Neuronal stem cell (in vitro differentiated cells): ENCODE results near the gene CNOT3.
"Not testable (repeated sequence)": the region's sequence is repeated elsewhere in the genome, so short reads cannot be mapped to it uniquely, and the experiment has no call there.

Source experiments
- DNase-seq: peaks from one replicate; pipeline ENCODE4 v3.0.0-alpha.2; 2013; ENCODE audit warnings: low spot score
- H2AFZ ChIP-seq: one replicate; pipeline ENCODE4 v1.6.1; 2013; ENCODE audit warnings: mild to moderate bottlenecking, low read length, inconsistent platforms
- H2AK5ac ChIP-seq: 2 replicates; pipeline ENCODE4 v1.6.1; 2013; ENCODE audit warnings: low read depth, mild to moderate bottlenecking, inconsistent platforms, low read length, moderate library complexity, mixed read lengths
- H2BK120ac ChIP-seq: 2 replicates; pipeline ENCODE4 v1.6.1; 2013; ENCODE audit warnings: low read depth, mild to moderate bottlenecking, inconsistent platforms, low read length, moderate library complexity, mixed read lengths
- H2BK12ac ChIP-seq: one replicate; pipeline ENCODE4 v1.6.1; 2013; ENCODE audit warnings: low read length, inconsistent platforms
- H2BK15ac ChIP-seq: 2 replicates; pipeline ENCODE4 v1.6.1; 2013; ENCODE audit warnings: mild to moderate bottlenecking, low read length, inconsistent platforms, mixed read lengths
- H2BK5ac ChIP-seq: one replicate; pipeline ENCODE4 v1.6.1; 2013; ENCODE audit warnings: inconsistent platforms, mild to moderate bottlenecking, low read length, moderate library complexity
- H3K14ac ChIP-seq: one replicate; pipeline ENCODE4 v1.6.1; 2013; ENCODE audit warnings: low read length, inconsistent platforms
- H3K18ac ChIP-seq: 2 replicates; pipeline ENCODE4 v1.6.1; 2013; ENCODE audit warnings: low read length, inconsistent platforms
- H3K23ac ChIP-seq: 2 replicates; pipeline ENCODE4 v1.6.1; 2013; ENCODE audit warnings: low read depth, mild to moderate bottlenecking, mixed read lengths, low read length, inconsistent platforms; ENCODE audit not compliant: poor library complexity
- H3K27ac ChIP-seq: replicated peaks from 3 replicates; pipeline ENCODE4 v1.5.1; 2013; ENCODE audit warnings: low read length, inconsistent platforms
- H3K27me3 ChIP-seq, 3 experiments: 2 replicates each; pipeline ENCODE4 v1.6.1; 2013; ENCODE audit warnings: low read length in 3 of 3, mild to moderate bottlenecking in 2 of 3, inconsistent platforms in 1 of 3, low read depth in 1 of 3, mixed read lengths in 1 of 3, moderate library complexity in 1 of 3; ENCODE audit not compliant: control insufficient read depth in 3 of 3, insufficient read depth in 3 of 3
- H3K36me3 ChIP-seq, 2 donors: replicated peaks in 1 of 2; 2 replicates each; pipeline ENCODE4 v1.6.1; 2013; ENCODE audit warnings: low read length in 2 of 2; ENCODE audit not compliant: control insufficient read depth in 2 of 2, insufficient read depth in 2 of 2
- H3K4ac ChIP-seq: 2 replicates; pipeline ENCODE4 v1.6.1; 2013; ENCODE audit warnings: inconsistent platforms, mild to moderate bottlenecking, low read length, moderate library complexity
- H3K4me1 ChIP-seq, 2 donors: 1 replicate in 1 of 2; 2 replicates in 1 of 2; pipeline ENCODE4 v1.6.1; 2013; ENCODE audit warnings: low read length in 2 of 2, low read depth in 1 of 2; ENCODE audit not compliant: control insufficient read depth in 2 of 2, insufficient read depth in 1 of 2
- H3K4me2 ChIP-seq: one replicate; pipeline ENCODE4 v1.6.1; 2013; ENCODE audit warnings: mild to moderate bottlenecking, low read length, inconsistent platforms; ENCODE audit not compliant: insufficient read depth, poor library complexity, severe bottlenecking
- H3K4me3 ChIP-seq, 2 donors: 2 replicates each; pipeline ENCODE4 v1.5.1; 2013; ENCODE audit warnings: low read length in 2 of 2, mild to moderate bottlenecking in 2 of 2, inconsistent platforms in 1 of 2, moderate library complexity in 1 of 2
- H3K79me1 ChIP-seq: one replicate; pipeline ENCODE4 v1.6.1; 2013; ENCODE audit warnings: low read depth, mild to moderate bottlenecking, inconsistent platforms, low read length, moderate library complexity
- H3K9ac ChIP-seq: one replicate; pipeline ENCODE4 v1.6.1; 2013; ENCODE audit warnings: mild to moderate bottlenecking, low read depth, low read length, inconsistent platforms; ENCODE audit not compliant: poor library complexity
- H3K9me3 ChIP-seq, 2 donors: replicated peaks in 1 of 2; 2 replicates each; pipeline versions ENCODE3 to v1.6.1; 2013; ENCODE audit warnings: low read length in 2 of 2, mild to moderate bottlenecking in 2 of 2, inconsistent platforms in 1 of 2, low read depth in 1 of 2, mixed read lengths in 1 of 2, moderate library complexity in 1 of 2; ENCODE audit not compliant: control insufficient read depth in 2 of 2, insufficient read depth in 1 of 2
- H4K8ac ChIP-seq: one replicate; pipeline ENCODE4 v1.6.1; 2013; ENCODE audit warnings: low read depth, mild to moderate bottlenecking, inconsistent platforms, low read length, moderate library complexity
- H4K91ac ChIP-seq: one replicate; pipeline ENCODE4 v1.6.1; 2013; ENCODE audit warnings: low read length, low read depth, mild to moderate bottlenecking, inconsistent platforms; ENCODE audit not compliant: poor library complexity
- WGBS, 2 donors: extraction: QIAGEN DNeasy Blood & Tissue Kit; methylation state at CpG; one replicate each; pipeline ENCODE4 v1.1.7; 2013; ENCODE audit warnings: missing lambda C conversion rate in 2 of 2, mixed read lengths in 1 of 2; ENCODE audit not compliant: insufficient read length in 2 of 2, insufficient replicate concordance in 1 of 2; ENCODE audit errors: extremely low coverage in 2 of 2; 5-methylcytosine and 5-hydroxymethylcytosine counted together

Gene CNOT3

GRCh38 chr19:54095859-54096616 is 41.5 kb upstream of the CNOT3 start:
- H3K9me3 ChIP-seq, H3K79me1 ChIP-seq, H3K4me1 ChIP-seq, H3K27ac ChIP-seq, DNase-seq, H2BK5ac ChIP-seq, H3K36me3 ChIP-seq: not testable (repeated sequence)
- H3K27me3 ChIP-seq = peaks cover 0 to 23% (median 21%) of the 10 kb centered on the region in 3 experiments
- peak overlapping the region; percentile 98 for H2BK15ac ChIP-seq
- peak overlapping the region; percentile 84 for H3K9ac ChIP-seq
- no CpG with 5 or more reads among the region's 46 CpGs for WGBS, 2 donors
- peak overlapping the region; percentile 82 for H3K14ac ChIP-seq
- H3K18ac ChIP-seq = peak overlapping the region; percentile 99
- H2BK120ac ChIP-seq = peak overlapping the region; percentile 93
- H3K4me3 ChIP-seq = peak overlapping the region; percentile 32 to 78
- peak overlapping the region; percentile 96 for H3K23ac ChIP-seq
- peak overlapping the region; percentile 73 for H3K4me2 ChIP-seq
- peak overlapping the region; percentile 97 for H2AFZ ChIP-seq
- peak overlapping the region; percentile 37 for H3K4ac ChIP-seq
- peak overlapping the region; percentile 30 for H2BK12ac ChIP-seq
- H4K8ac ChIP-seq = peak overlapping the region; percentile 92
- H2AK5ac ChIP-seq = peak overlapping the region; percentile 20
- peak overlapping the region; percentile 99 for H4K91ac ChIP-seq

DNA sequence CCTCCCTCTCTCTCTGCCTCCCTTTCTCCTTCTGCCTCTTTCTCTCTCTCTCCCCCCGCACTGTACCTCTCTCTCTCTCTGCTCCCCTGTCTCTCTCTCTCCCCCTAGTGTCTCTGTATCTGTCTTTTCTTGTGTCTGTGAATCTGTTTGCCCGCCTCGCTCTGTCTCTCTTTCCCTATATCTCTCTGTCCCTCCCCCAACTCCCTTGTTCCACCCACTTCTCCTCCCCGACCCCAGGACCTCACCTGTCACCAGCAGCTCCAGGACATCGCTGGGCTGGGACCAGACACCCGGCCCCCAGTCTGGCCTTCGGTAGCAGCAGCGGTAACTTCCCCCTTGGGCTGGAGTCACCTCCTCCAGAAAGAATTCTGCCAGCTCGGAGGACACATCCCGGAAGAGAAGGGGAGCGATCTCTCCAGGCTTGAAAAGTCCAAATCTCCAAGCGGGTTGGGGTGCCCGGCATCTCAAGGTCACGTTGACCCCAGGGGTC is 40.9 kb upstream of the CNOT3 start:
- WGBS, 2 donors = no CpG with 5 or more reads among the region's 14 CpGs
- no peak for DNase-seq

GRCh38 chr19:54099190-54099902 is 38.2 kb upstream of the CNOT3 start:
- no peaks in the 10 kb centered on the region for H3K36me3 ChIP-seq
- peaks cover 0 to 23% (median 21%) of the 10 kb centered on the region in 3 experiments for H3K27me3 ChIP-seq
- H2BK12ac ChIP-seq = no peak overlapping the region
- no peak overlapping the region for H3K4me2 ChIP-seq
- H2AK5ac ChIP-seq = no peak overlapping the region
- no peak overlapping the region for H2BK120ac ChIP-seq
- no peak overlapping the region for H3K9ac ChIP-seq
- peaks cover 0 to 2% of the 10 kb centered on the region in 2 donors for H3K9me3 ChIP-seq
- H3K4me1 ChIP-seq = peaks cover 4 to 7% of the 10 kb centered on the region in 2 donors
- H3K14ac ChIP-seq = no peak overlapping the region
- no peak overlapping the region for H2BK5ac ChIP-seq
- no peak overlapping the region for H3K18ac ChIP-seq
- H2AFZ ChIP-seq = no peak overlapping the region
- no peak overlapping the region for H4K91ac ChIP-seq
- no peak overlapping the region for H4K8ac ChIP-seq
- no peak overlapping the region for H3K4me3 ChIP-seq
- H2BK15ac ChIP-seq = no peak overlapping the region
- H3K79me1 ChIP-seq = peaks cover 4% of the 10 kb centered on the region
- no peak for DNase-seq
- no peak overlapping the region for H3K4ac ChIP-seq
- H3K27ac ChIP-seq = no peak overlapping the region
- no peak overlapping the region for H3K23ac ChIP-seq
- no CpG with 5 or more reads among the region's 12 CpGs for WGBS, 2 donors

More for the DNA sequence above, 40.9 kb upstream of the CNOT3 start:
- no peak overlapping the region for H3K14ac ChIP-seq
- H3K4ac ChIP-seq = no peak overlapping the region
- H2BK15ac ChIP-seq = peak overlapping the region; percentile 13
- no peak overlapping the region for H2AK5ac ChIP-seq
- no peak overlapping the region for H4K8ac ChIP-seq
- H2BK5ac ChIP-seq = no peak overlapping the region
- H3K27me3 ChIP-seq = peaks cover 0 to 23% (median 21%) of the 10 kb centered on the region in 3 experiments
- peaks cover 2 to 4% of the 10 kb centered on the region in 2 donors for H3K9me3 ChIP-seq
- no peaks in the 10 kb centered on the region for H3K36me3 ChIP-seq
- no peaks in the 10 kb centered on the region for H3K79me1 ChIP-seq
- H3K18ac ChIP-seq = no peak overlapping the region
- H2BK120ac ChIP-seq = no peak overlapping the region
- H3K23ac ChIP-seq = peak overlapping the region; percentile 60
- H3K4me2 ChIP-seq = peak overlapping the region; percentile 49
- peak overlapping the region; percentile 83 for H3K9ac ChIP-seq
- no peak overlapping the region for H2BK12ac ChIP-seq
- peaks cover 4 to 5% of the 10 kb centered on the region in 2 donors for H3K4me1 ChIP-seq
- no peak overlapping the region for H4K91ac ChIP-seq
- peak overlapping the region in 1 of 2 donors; percentile 56 for H3K4me3 ChIP-seq
- no peak overlapping the region for H3K27ac ChIP-seq
- H2AFZ ChIP-seq = peak overlapping the region; percentile 97

DNA sequence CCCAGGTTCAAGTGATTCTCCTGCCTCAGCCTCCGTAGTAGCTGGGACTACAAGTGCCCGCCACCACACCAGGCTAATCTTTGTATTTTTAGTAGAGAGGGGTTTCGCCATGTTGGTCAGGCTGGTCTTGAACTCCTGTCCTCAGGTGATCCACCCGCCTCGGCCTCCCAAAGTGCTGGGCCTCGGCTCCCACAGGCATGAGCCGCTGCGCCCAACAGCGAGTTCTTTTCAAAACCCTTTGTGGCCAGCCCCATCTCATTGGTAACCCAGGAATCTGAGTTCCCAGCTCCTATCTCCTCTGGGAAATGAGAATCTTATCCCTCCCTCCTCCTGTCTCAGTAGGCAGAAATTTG is 37.7 kb upstream of the CNOT3 start:
- H3K18ac ChIP-seq, H2AK5ac ChIP-seq, H4K8ac ChIP-seq, H3K9ac ChIP-seq, H3K79me1 ChIP-seq, H3K14ac ChIP-seq, H2BK15ac ChIP-seq, H3K4me1 ChIP-seq, H4K91ac ChIP-seq, H2BK12ac ChIP-seq, H3K4me2 ChIP-seq, H3K9me3 ChIP-seq, H3K4ac ChIP-seq, DNase-seq, H3K27ac ChIP-seq, H2AFZ ChIP-seq, H2BK120ac ChIP-seq, H3K4me3 ChIP-seq, H3K23ac ChIP-seq, H2BK5ac ChIP-seq, H3K36me3 ChIP-seq: not testable (repeated sequence)
- no CpG with 5 or more reads among the region's 9 CpGs for WGBS, 2 donors
- H3K27me3 ChIP-seq = peaks cover 0 to 22% (median 19%) of the 10 kb centered on the region in 3 experiments
